ENCODE data around the gene SGSM2.

- TF ChIP-seq CTCF (IDR thresholded peaks at IDR 0.05) (no peak), POLR2A (IDR thresholded peaks at IDR 0.05) (no peak)
Observed at GRCh38 chr17:2415081-2415480, 77.8 kb downstream of the SGSM2 start.

Measured in adrenal gland (tissue), 5 donors.